ENCODE measurements around the gene CDC73.

GRCh38 chr1:193140254-193140653, 18.4 kb downstream of the CDC73 start:
- TF ChIP-seq TOX (CRISPR knock-in tag; IDR thresholded peaks at IDR 0.05; ENCODE audit: borderline replicate concordance) = no peak
- TF ChIP-seq, protein P1, sequence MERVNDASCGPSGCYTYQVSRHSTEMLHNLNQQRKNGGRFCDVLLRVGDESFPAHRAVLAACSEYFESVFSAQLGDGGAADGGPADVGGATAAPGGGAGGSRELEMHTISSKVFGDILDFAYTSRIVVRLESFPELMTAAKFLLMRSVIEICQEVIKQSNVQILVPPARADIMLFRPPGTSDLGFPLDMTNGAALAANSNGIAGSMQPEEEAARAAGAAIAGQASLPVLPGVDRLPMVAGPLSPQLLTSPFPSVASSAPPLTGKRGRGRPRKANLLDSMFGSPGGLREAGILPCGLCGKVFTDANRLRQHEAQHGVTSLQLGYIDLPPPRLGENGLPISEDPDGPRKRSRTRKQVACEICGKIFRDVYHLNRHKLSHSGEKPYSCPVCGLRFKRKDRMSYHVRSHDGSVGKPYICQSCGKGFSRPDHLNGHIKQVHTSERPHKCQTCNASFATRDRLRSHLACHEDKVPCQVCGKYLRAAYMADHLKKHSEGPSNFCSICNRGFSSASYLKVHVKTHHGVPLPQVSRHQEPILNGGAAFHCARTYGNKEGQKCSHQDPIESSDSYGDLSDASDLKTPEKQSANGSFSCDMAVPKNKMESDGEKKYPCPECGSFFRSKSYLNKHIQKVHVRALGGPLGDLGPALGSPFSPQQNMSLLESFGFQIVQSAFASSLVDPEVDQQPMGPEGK (CRISPR knock-in tag; IDR thresholded peaks at IDR 0.05; ENCODE audit: borderline replicate concordance) = no peak
- TF ChIP-seq ZNF70 (CRISPR knock-in tag; IDR thresholded peaks at IDR 0.05) = no peak
- TF ChIP-seq PPARA (CRISPR knock-in tag; IDR thresholded peaks at IDR 0.05; ENCODE audit: borderline replicate concordance) = no peak
- TF ChIP-seq ZFP3 (CRISPR knock-in tag; IDR thresholded peaks at IDR 0.05) = no peak
- TF ChIP-seq ARNTL (CRISPR knock-in tag; IDR thresholded peaks at IDR 0.05; ENCODE audit: borderline replicate concordance, low read depth) = no peak
- no peak for TF ChIP-seq ESRRG (CRISPR knock-in tag; IDR thresholded peaks at IDR 0.05)
- no peak for TF ChIP-seq ZFP30 (CRISPR knock-in tag; IDR thresholded peaks at IDR 0.05)
- no peak for TF ChIP-seq RARB (CRISPR knock-in tag; IDR thresholded peaks at IDR 0.05)
- TF ChIP-seq OSR1 (CRISPR knock-in tag; IDR thresholded peaks at IDR 0.05) = no peak
- TF ChIP-seq GLIS3 (CRISPR knock-in tag; IDR thresholded peaks at IDR 0.05) = no peak

Data from SK-N-SH treated with all-trans-retinoic acid at 6 μM for 48 hours (cell line).